BLaER1 (cell line): ENCODE measurements around the gene IPO11.
"Not testable (repeated sequence)": the region's sequence is repeated elsewhere in the genome, so short reads cannot be mapped to it uniquely, and the experiment has no call there.

Experiments used
- H3K27ac ChIP-seq: shearing (Covaris generic); formaldehyde crosslinking; 2 replicates; pipeline ENCODE4 v1.8.1; 2022
- H3K27me3 ChIP-seq: shearing (Covaris generic); formaldehyde crosslinking; 2 replicates; pipeline ENCODE4 v1.8.1; 2022
- H3K36me3 ChIP-seq: shearing (Covaris generic); formaldehyde crosslinking; 2 replicates; pipeline ENCODE4 v1.8.1; 2022
- H3K4me1 ChIP-seq: shearing (Covaris generic); formaldehyde crosslinking; 2 replicates; pipeline ENCODE4 v1.8.1; 2022
- H3K4me2 ChIP-seq: shearing (Covaris generic); formaldehyde crosslinking; 2 replicates; pipeline ENCODE4 v1.8.1; 2022
- H3K4me3 ChIP-seq: shearing (Covaris generic); formaldehyde crosslinking; 2 replicates; pipeline ENCODE4 v1.8.1; 2022
- H3K9ac ChIP-seq: shearing (Covaris generic); formaldehyde crosslinking; 2 replicates; pipeline ENCODE4 v1.8.1; 2022
- H3K9me3 ChIP-seq: shearing (Covaris generic); formaldehyde crosslinking; 2 replicates; pipeline ENCODE4 v1.8.1; 2022
- H4K20me1 ChIP-seq: shearing (Covaris generic); formaldehyde crosslinking; 2 replicates; pipeline ENCODE4 v1.8.1; 2022
- Cebpa-rat ChIP-seq: shearing (Covaris generic); IDR thresholded peaks from 2 replicates; pipeline ENCODE4 v1.8.1; 2022

Gene IPO11

GRCh38 chr5:62506659-62507460 lies 94.3 kb downstream of the IPO11 start:
- H3K9me3 ChIP-seq: peaks cover 19% of the 10 kb centered on the region
- H3K4me2 ChIP-seq: peak overlapping the region; percentile 66
- peak overlapping the region; percentile 31; the same call in 1 of the 2 replicates for H3K27ac ChIP-seq
- H3K4me1 ChIP-seq: peaks cover 44% of the 10 kb centered on the region
- no peak overlapping the region for H3K9ac ChIP-seq
- peaks cover 44% of the 10 kb centered on the region for H3K36me3 ChIP-seq
- H3K4me3 ChIP-seq: peak overlapping the region; percentile 5; the same call in 1 of the 2 replicates
- H3K27me3 ChIP-seq: no peaks in the 10 kb centered on the region
- H4K20me1 ChIP-seq: no peaks in the 10 kb centered on the region
- TF ChIP-seq Cebpa-rat: no peak

GRCh38 chr5:62508760-62509159 lies 96.2 kb downstream of the IPO11 start:
- Histone ChIP-seq H3K9me3 (peaks cover 25% of the 10 kb centered on the region), H3K36me3 (peaks cover 33% of the 10 kb centered on the region), H3K4me1 (peaks cover 44% of the 10 kb centered on the region)
- not testable (repeated sequence) for H3K4me3 ChIP-seq, H3K27me3 ChIP-seq, H3K9ac ChIP-seq, H3K27ac ChIP-seq, H3K4me2 ChIP-seq, H4K20me1 ChIP-seq

GRCh38 chr5:62509806-62510205 lies 97.2 kb downstream of the IPO11 start:
- Histone ChIP-seq H4K20me1 (no peaks in the 10 kb centered on the region), H3K27me3 (no peaks in the 10 kb centered on the region), H3K9me3 (peaks cover 25% of the 10 kb centered on the region), H3K36me3 (peaks cover 29% of the 10 kb centered on the region), H3K27ac (no peak overlapping the region), H3K4me1 (peaks cover 39% of the 10 kb centered on the region), H3K4me3 (no peak overlapping the region), H3K4me2 (no peak overlapping the region), H3K9ac (no peak overlapping the region)
- TF ChIP-seq Cebpa-rat: no peak

- H3K9ac ChIP-seq, H3K4me3 ChIP-seq, H4K20me1 ChIP-seq, H3K4me2 ChIP-seq, H3K27ac ChIP-seq, H3K27me3 ChIP-seq: not testable (repeated sequence)
- Histone ChIP-seq H3K9me3 (peaks cover 20% of the 10 kb centered on the region), H3K4me1 (peaks cover 16% of the 10 kb centered on the region), H3K36me3 (peaks cover 50% of the 10 kb centered on the region)
These were observed 100.5 kb downstream of the IPO11 start for GRCh38 chr5:62513085-62513484.

- H3K4me3 ChIP-seq: no peak overlapping the region
- peaks cover 12% of the 10 kb centered on the region for H3K4me1 ChIP-seq
- H4K20me1 ChIP-seq: no peaks in the 10 kb centered on the region
- no peak for TF ChIP-seq Cebpa-rat
- H3K9ac ChIP-seq: no peak overlapping the region
- H3K36me3 ChIP-seq: peaks cover 45% of the 10 kb centered on the region
- no peak overlapping the region for H3K4me2 ChIP-seq
- H3K27ac ChIP-seq: no peak overlapping the region
- peaks cover 11% of the 10 kb centered on the region for H3K9me3 ChIP-seq
- H3K27me3 ChIP-seq: no peaks in the 10 kb centered on the region
These were observed 102.1 kb downstream of the IPO11 start for GRCh38 chr5:62514510-62515119.

GRCh38 chr5:62520812-62521211 lies 108.2 kb downstream of the IPO11 start:
- not testable (repeated sequence) for H3K4me1 ChIP-seq, H3K9ac ChIP-seq, H3K4me3 ChIP-seq, H3K4me2 ChIP-seq, H4K20me1 ChIP-seq, H3K27ac ChIP-seq, H3K27me3 ChIP-seq, H3K9me3 ChIP-seq
- peaks cover 55% of the 10 kb centered on the region for H3K36me3 ChIP-seq

- Histone ChIP-seq H3K4me1 (peaks cover under 1% of the 10 kb centered on the region), H3K36me3 (peaks cover 54% of the 10 kb centered on the region), H3K27me3 (no peaks in the 10 kb centered on the region), H3K4me3 (no peak overlapping the region), H3K4me2 (no peak overlapping the region), H3K9me3 (no peaks in the 10 kb centered on the region; the same call in 1 of the 2 replicates), H3K27ac (no peak overlapping the region), H3K9ac (no peak overlapping the region), H4K20me1 (no peaks in the 10 kb centered on the region)
- no peak for TF ChIP-seq Cebpa-rat
These were observed 108.8 kb downstream of the IPO11 start for GRCh38 chr5:62521319-62521718.

- H3K9ac ChIP-seq: no peak overlapping the region
- H3K36me3 ChIP-seq: peaks cover 42% of the 10 kb centered on the region
- no peaks in the 10 kb centered on the region for H3K9me3 ChIP-seq
- no peak overlapping the region for H3K4me3 ChIP-seq
- no peak for TF ChIP-seq Cebpa-rat
- no peaks in the 10 kb centered on the region for H3K27me3 ChIP-seq
- no peak overlapping the region for H3K27ac ChIP-seq
- H3K4me1 ChIP-seq: no peaks in the 10 kb centered on the region
- H4K20me1 ChIP-seq: no peaks in the 10 kb centered on the region
- H3K4me2 ChIP-seq: no peak overlapping the region
These were observed 110.2 kb downstream of the IPO11 start for GRCh38 chr5:62522811-62523210.

- no peaks in the 10 kb centered on the region for H3K27me3 ChIP-seq
- H3K36me3 ChIP-seq: peaks cover 32% of the 10 kb centered on the region
- H3K4me3 ChIP-seq: no peak overlapping the region
- no peak overlapping the region for H3K4me2 ChIP-seq
- H3K9ac ChIP-seq: no peak overlapping the region
- H3K4me1 ChIP-seq: no peaks in the 10 kb centered on the region
- no peaks in the 10 kb centered on the region for H4K20me1 ChIP-seq
- TF ChIP-seq Cebpa-rat: no peak
- no peaks in the 10 kb centered on the region for H3K9me3 ChIP-seq
- no peak overlapping the region for H3K27ac ChIP-seq
These were observed 121.0 kb downstream of the IPO11 start for GRCh38 chr5:62533597-62533996.

- H3K4me3 ChIP-seq: no peak overlapping the region
- H4K20me1 ChIP-seq: no peaks in the 10 kb centered on the region
- H3K9ac ChIP-seq: no peak overlapping the region
- TF ChIP-seq Cebpa-rat: no peak
- peaks cover 40% of the 10 kb centered on the region for H3K36me3 ChIP-seq
- H3K27me3 ChIP-seq: no peaks in the 10 kb centered on the region
- H3K9me3 ChIP-seq: no peaks in the 10 kb centered on the region
- H3K4me2 ChIP-seq: no peak overlapping the region
- H3K27ac ChIP-seq: no peak overlapping the region
- H3K4me1 ChIP-seq: no peaks in the 10 kb centered on the region
These were observed 122.1 kb downstream of the IPO11 start for GRCh38 chr5:62534461-62535236.
